ENCODE results near the gene GSG1L.

GSG1L gene

GRCh38 chr16:27773344-27773743, 290.2 kb downstream of the GSG1L start:
- DNase-seq (ENCODE audit: low read depth) = no peak

DNA sequence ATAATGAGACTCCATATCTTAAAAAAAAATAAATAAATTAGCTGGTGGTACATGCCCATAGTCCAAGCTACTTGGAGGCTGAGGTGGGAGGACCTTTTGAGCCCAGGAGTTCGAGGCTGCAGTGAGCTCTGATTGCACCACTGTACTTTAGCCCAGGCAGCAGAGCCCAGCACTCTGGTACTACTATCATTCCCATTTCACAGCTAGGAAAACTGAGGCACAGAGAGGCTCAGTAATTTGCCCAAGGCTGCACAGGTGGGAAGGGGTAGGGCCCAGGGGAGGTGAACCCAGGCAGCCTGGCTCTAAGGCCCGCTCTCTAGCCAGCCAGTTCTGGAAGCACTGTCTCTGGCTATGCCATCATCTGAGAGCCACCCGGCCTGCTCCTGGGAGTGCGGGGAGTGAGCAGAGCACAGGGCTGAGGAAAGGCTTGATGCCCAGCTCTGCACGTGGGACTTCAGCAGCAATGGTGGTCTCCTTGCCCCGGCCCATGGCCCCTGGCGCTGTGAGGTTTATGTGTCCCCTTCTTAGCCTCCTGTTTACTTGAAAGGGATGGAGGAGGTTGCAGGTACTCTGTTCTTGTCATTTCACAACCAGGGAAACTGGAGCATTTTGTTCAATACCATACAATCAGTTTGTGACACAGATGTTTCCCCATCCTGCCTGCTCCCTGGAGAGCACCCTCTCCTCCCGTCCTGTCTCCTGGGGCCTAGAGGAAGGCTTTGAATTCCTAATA, 291.3 kb downstream of the GSG1L start:
- no peak for DNase-seq (ENCODE audit: low read depth)

DNA sequence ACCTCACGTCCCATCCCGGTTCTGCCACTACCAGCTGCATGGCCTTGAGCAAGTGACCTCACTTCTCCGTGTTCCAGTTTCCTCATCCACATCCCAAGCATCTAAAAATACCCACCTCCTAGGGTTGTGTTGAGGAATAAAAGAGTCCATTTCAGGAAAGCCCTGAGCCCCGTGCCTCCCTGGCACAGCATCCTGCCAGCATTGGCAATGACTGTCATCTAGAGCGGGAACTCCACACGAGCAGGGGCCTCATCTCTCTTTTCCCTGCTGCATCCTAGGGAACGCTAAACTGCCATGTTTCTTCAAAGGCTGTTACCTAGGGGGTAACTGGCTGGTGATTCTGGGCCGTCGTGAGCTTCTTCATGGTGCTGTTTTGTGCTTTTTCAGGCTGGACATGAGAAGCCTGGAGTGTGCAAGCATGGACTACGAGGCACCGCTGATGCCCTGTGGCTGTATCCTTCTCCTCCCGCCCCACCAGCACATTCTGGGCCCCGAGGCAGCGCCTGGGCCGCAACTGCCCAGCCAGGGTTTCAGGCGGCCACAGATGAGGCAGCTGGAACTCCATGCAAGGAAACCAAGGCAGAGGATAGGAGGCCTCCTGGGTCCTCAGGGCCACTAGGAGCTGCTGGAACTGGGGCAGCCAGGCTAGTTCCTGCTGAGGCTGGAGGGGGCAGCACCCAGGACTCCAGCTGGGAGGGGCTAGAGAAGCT, 292.2 kb downstream of the GSG1L start:
- DNase-seq (ENCODE audit: low read depth) = no peak

- no peak for DNase-seq (ENCODE audit: low read depth)
Observed at GRCh38 chr16:27770271-27771196, 293.0 kb downstream of the GSG1L start.

DNA sequence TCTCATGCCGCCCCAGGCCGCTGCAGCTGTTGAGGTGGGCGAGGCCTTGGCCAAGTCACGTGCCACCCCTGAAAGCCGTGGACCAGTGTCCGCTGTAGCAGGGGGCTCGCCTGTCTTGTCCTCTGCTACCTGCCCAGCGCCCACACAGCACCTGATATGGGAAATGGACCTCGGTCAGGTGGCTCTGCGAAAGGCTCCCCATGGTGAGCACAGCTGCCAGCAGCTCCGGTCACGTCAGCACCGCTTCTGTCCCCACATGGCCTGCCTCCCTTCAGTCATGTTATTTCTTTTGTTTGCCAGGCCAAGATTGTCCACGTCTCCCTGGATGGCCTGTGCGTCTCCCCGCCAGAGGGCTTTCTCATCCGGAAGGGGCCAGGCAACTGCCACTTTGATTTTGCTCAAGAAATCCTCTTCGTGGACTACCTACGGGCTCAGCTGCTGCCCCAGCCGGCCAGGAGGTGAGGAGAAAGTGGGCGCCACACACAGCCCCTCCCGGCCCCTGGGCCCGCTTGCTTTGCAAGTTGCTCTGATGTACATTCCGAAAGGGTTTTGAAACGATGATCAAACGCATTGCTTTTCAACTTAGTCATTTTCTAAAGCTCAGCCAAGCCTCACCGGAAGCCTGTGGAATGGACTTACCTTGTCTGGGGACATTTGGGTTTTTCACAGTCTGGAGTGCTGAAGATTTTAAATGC, 293.8 kb downstream of the GSG1L start:
- DNase-seq (ENCODE audit: low read depth) = no peak

GRCh38 chr16:27768651-27769272, 294.8 kb downstream of the GSG1L start:
- no peak for DNase-seq (ENCODE audit: low read depth)

GRCh38 chr16:27767971-27768591, 295.4 kb downstream of the GSG1L start:
- DNase-seq (ENCODE audit: low read depth) = no peak

- no peak for DNase-seq (ENCODE audit: low read depth)
Observed at GRCh38 chr16:27767081-27767480, 296.4 kb downstream of the GSG1L start.

GRCh38 chr16:27766236-27766925, 297.1 kb downstream of the GSG1L start:
- DNase-seq (ENCODE audit: low read depth) = no peak

DNA sequence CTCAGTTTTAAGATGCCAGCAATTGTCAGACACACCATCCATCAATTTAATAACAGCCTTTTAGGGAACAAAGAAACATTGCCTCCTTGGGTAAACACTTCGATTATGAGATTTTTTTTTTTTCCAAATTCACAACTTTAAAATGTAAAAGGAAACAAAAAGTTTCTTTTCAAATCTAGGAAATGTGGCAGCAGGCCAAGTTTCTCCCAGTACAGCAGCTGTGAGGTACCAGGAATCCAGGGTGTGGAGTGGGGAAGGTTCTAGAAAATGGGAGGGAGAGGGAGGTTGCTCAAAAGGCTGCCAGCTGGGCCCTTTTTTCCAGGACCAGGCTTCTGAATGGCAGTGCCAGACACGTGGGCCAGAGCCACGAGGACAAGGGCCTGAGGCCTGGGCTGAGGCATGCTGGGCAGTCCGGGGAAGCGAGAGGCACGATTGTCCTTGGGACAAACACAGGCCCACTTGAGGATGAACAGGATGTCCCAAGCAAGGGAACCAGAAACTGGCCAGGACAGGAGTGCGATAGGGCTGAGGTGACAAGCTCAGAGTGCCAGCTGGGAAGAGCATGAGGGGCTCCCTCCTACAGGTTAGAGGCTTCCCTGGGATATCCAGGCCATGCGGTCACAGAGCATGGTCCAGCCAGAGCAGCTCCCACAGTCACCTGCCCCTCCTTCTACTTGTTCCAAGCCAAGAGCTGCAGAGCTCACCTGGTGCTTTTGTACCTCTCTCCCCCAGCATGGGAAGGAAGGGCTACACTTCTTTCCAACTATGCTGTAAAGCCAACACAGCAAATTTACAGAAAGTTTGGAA, 298.4 kb downstream of the GSG1L start:
- no peak for DNase-seq (ENCODE audit: low read depth)

DNA sequence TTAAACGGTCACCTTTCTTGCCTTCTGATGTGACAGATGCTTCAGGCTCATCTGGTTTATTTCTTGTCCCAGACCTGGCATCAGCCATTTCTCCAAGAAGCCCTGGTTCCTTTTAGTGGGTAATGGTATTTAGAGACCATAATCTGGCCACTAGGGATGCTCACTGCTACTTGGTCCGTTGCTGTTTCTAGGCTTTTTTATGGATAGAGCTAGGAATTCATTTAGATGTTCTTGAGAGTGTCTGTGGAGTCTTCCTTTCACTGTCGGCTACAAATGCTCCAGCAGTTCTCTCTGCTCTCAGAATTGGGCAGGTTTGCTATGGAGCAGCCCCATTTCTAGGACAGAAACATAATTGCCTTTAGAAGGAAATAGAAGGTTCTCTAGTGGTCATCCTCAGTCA, 299.1 kb downstream of the GSG1L start:
- no peak for DNase-seq (ENCODE audit: low read depth)

GRCh38 chr16:27762441-27762840, 301.1 kb downstream of the GSG1L start:
- no peak for DNase-seq (ENCODE audit: low read depth)

DNA sequence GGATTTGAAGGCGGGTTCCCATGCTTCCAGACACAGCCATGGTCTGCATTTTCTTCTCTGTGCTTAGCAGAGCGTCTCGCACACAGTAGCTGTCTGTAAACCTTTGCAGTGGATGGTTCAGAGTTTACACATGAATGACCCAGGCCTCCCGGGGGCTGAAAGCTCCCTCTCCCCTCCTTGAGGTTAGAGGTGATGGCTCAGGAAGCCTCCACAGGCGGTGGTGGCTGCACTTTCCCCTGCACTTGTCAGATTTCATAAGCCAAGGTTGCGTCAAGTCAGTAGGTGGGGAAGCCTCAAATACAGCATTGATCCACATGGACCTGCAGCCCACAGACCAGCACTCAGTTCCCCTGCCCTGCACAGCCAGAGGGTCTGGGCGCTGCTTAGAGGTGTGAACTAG, 301.7 kb downstream of the GSG1L start:
- DNase-seq (ENCODE audit: low read depth) = no peak

GRCh38 chr16:27760789-27761176, 302.7 kb downstream of the GSG1L start:
- DNase-seq (ENCODE audit: low read depth) = no peak

GRCh38 chr16:27759967-27760788, 303.3 kb downstream of the GSG1L start:
- no peak for DNase-seq (ENCODE audit: low read depth)

DNA sequence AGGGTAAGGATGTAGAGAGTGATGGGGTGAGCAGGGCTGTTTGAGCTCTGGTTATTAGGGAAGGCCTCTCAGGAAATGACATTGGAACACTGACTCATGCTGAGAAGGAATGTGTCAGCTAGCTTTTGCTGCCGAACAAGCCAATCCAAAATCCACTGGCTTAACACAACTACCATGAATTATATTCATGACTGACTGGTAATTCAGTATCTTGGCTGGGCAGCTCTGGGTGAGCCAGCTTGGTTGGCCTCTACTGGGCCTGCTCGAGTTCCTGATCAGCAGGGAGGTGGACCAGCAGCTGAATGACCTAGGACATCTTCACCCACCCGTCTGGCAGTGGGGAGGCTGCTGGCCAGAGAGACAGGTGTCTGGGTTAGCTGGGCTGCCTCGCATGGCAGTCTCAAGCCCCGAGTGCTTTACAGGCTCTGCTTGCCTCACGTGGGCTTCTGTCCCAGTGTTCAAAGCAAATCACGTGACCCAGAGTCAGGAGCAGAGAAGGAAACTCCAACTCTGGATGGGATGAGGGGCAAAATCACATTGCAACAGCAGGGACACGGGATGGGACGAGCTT, 304.1 kb downstream of the GSG1L start:
- no peak for DNase-seq (ENCODE audit: low read depth)

- no peak for DNase-seq (ENCODE audit: low read depth)
Observed at GRCh38 chr16:27758544-27758943, 305.0 kb downstream of the GSG1L start.

- no peak for DNase-seq (ENCODE audit: low read depth)
Observed at GRCh38 chr16:27756206-27756970, 307.1 kb downstream of the GSG1L start.

Measured in stimulated activated CD8-positive, alpha-beta memory T cell treated with anti-CD3 and anti-CD28 coated beads, Interleukin-7, amount 100 ng/mL, for 24 hours (primary cell).